Measurements from ENCODE around the gene ZG16.

GRCh38 chr16:29819506-29819905 is 41.5 kb downstream of the ZG16 start:
- TF ChIP-seq, protein P1, sequence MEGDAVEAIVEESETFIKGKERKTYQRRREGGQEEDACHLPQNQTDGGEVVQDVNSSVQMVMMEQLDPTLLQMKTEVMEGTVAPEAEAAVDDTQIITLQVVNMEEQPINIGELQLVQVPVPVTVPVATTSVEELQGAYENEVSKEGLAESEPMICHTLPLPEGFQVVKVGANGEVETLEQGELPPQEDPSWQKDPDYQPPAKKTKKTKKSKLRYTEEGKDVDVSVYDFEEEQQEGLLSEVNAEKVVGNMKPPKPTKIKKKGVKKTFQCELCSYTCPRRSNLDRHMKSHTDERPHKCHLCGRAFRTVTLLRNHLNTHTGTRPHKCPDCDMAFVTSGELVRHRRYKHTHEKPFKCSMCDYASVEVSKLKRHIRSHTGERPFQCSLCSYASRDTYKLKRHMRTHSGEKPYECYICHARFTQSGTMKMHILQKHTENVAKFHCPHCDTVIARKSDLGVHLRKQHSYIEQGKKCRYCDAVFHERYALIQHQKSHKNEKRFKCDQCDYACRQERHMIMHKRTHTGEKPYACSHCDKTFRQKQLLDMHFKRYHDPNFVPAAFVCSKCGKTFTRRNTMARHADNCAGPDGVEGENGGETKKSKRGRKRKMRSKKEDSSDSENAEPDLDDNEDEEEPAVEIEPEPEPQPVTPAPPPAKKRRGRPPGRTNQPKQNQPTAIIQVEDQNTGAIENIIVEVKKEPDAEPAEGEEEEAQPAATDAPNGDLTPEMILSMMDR (IDR thresholded peaks at IDR 0.05): no peak
- TF ChIP-seq POLR2A (IDR thresholded peaks at IDR 0.05): no peak

Measured in right lobe of liver (tissue), 4 donors.